Measurements from ENCODE around the gene KLHL6. TPM values are rescaled to one million over a fixed set of nuclear protein-coding genes. Genes with fewer than 3 reads are reported as not detected.

Gene KLHL6
- total RNA-seq, 2 donors from 2014 or later: 0.33 to 0.40 TPM

GRCh38 chr3:183587336-183587735 lies 31.8 kb upstream of the KLHL6 start:
- H3K4me1 ChIP-seq (ENCODE audit: control insufficient read depth, insufficient read depth, low read length): peaks cover 22% of the 10 kb centered on the region
- no peak overlapping the region for H3K27ac ChIP-seq (ENCODE audit: low read depth, low read length)
- H3K27me3 Mint-ChIP-seq (ENCODE audit: insufficient read depth): peaks cover 1% of the 10 kb centered on the region
- no peak overlapping the region for H3K27ac Mint-ChIP-seq
- H3K27me3 ChIP-seq (ENCODE audit: control insufficient read depth, insufficient read depth, low read length, poor library complexity, severe bottlenecking): no peaks in the 10 kb centered on the region
- no peak overlapping the region for H3K4me3 ChIP-seq (ENCODE audit: low read length)
- no peaks in the 10 kb centered on the region for H3K9me3 Mint-ChIP-seq
- WGBS, 2 experiments (ENCODE audit: insufficient coverage in 1 of 2, insufficient read length in 1 of 2): 94 to 97% methylated on average over 2 of the region's 2 CpGs
- DNase-seq: no peak
- peaks cover 41% of the 10 kb centered on the region for H3K4me1 Mint-ChIP-seq
- no peak for TF ChIP-seq CTCF (conservative IDR thresholded peaks at IDR 0.05)
- no peaks in the 10 kb centered on the region for H3K36me3 Mint-ChIP-seq (ENCODE audit: low read depth)
- H3K9me3 ChIP-seq (ENCODE audit: control insufficient read depth, low read length): no peaks in the 10 kb centered on the region
- no peaks in the 10 kb centered on the region for H3K36me3 ChIP-seq (ENCODE audit: control insufficient read depth, insufficient read depth, low read length)
- H3K4me3 Mint-ChIP-seq: no peak overlapping the region
- no peak overlapping the region for H3K9ac ChIP-seq (ENCODE audit: extremely low read depth, low read length, poor library complexity, severe bottlenecking)

GRCh38 chr3:183586477-183586876 lies 31.0 kb upstream of the KLHL6 start:
- Histone ChIP-seq H3K27me3 (ENCODE audit: control insufficient read depth, insufficient read depth, low read length, poor library complexity, severe bottlenecking) (no peaks in the 10 kb centered on the region), H3K4me3 (ENCODE audit: low read length) (no peak overlapping the region), H3K9me3 (ENCODE audit: control insufficient read depth, low read length) (no peaks in the 10 kb centered on the region), H3K27ac (ENCODE audit: low read depth, low read length) (no peak overlapping the region), H3K9ac (ENCODE audit: extremely low read depth, low read length, poor library complexity, severe bottlenecking) (no peak overlapping the region), H3K36me3 (ENCODE audit: control insufficient read depth, insufficient read depth, low read length) (no peaks in the 10 kb centered on the region), H3K4me1 (ENCODE audit: control insufficient read depth, insufficient read depth, low read length) (peaks cover 22% of the 10 kb centered on the region)
- WGBS, 2 experiments (ENCODE audit: insufficient coverage in 1 of 2, insufficient read length in 1 of 2): 88 to 95% methylated on average over 5 of the region's 5 CpGs
- Mint-ChIP-seq H3K9me3 (no peaks in the 10 kb centered on the region), H3K27ac (no peak overlapping the region), H3K4me3 (no peak overlapping the region), H3K27me3 (ENCODE audit: insufficient read depth) (peaks cover 1% of the 10 kb centered on the region), H3K36me3 (ENCODE audit: low read depth) (no peaks in the 10 kb centered on the region), H3K4me1 (peaks cover 36% of the 10 kb centered on the region)
- DNase-seq: no peak
- no peak for TF ChIP-seq CTCF (conservative IDR thresholded peaks at IDR 0.05)

GRCh38 chr3:183584914-183585280 lies 29.4 kb upstream of the KLHL6 start:
- Histone ChIP-seq H3K4me3 (ENCODE audit: low read length) (no peak overlapping the region), H3K27me3 (ENCODE audit: control insufficient read depth, insufficient read depth, low read length, poor library complexity, severe bottlenecking) (no peaks in the 10 kb centered on the region), H3K27ac (ENCODE audit: low read depth, low read length) (peak overlapping the region; percentile 80), H3K36me3 (ENCODE audit: control insufficient read depth, insufficient read depth, low read length) (no peaks in the 10 kb centered on the region), H3K9ac (ENCODE audit: extremely low read depth, low read length, poor library complexity, severe bottlenecking) (no peak overlapping the region), H3K9me3 (ENCODE audit: control insufficient read depth, low read length) (no peaks in the 10 kb centered on the region), H3K4me1 (ENCODE audit: control insufficient read depth, insufficient read depth, low read length) (peaks cover 26% of the 10 kb centered on the region)
- H3K27me3 Mint-ChIP-seq (ENCODE audit: insufficient read depth): peaks cover 1% of the 10 kb centered on the region
- H3K9me3 Mint-ChIP-seq: no peaks in the 10 kb centered on the region
- peak overlapping the region; percentile 77 for H3K27ac Mint-ChIP-seq
- TF ChIP-seq CTCF (conservative IDR thresholded peaks at IDR 0.05): no peak
- WGBS, 2 experiments (ENCODE audit: insufficient coverage in 1 of 2, insufficient read length in 1 of 2): 75 to 76% methylated on average over 1 to 3 of the region's 3 CpGs
- DNase-seq: no peak
- H3K4me1 Mint-ChIP-seq: peaks cover 42% of the 10 kb centered on the region
- H3K36me3 Mint-ChIP-seq (ENCODE audit: low read depth): no peaks in the 10 kb centered on the region
- no peak overlapping the region for H3K4me3 Mint-ChIP-seq
